Naive thymus-derived CD4-positive, alpha-beta T cell (primary cell): Measurements from ENCODE around the gene CRHBP. TPM values are rescaled to one million over a fixed set of nuclear protein-coding genes. Genes with fewer than 3 reads are reported as not detected.
"Not testable (repeated sequence)": the region's sequence is repeated elsewhere in the genome, so short reads cannot be mapped to it uniquely, and the experiment has no call there.

ENCODE experiments used
- ATAC-seq: fragments of 150-1000 bp; cut with Tn5 transposase; 2 replicates; pipeline ENCODE4 v1.10.0; 2021; ENCODE audit warnings: mild to moderate bottlenecking, moderate library complexity
- CTCF ChIA-PET: fragments of 350-600 bp; sonication (Branson Sonifier 250); formaldehyde crosslinking; loops from one replicate; lab custom pipeline; 2021; ENCODE audit warnings: antibody characterized with exemption; lab: Charles Lee
- POLR2A ChIA-PET: fragments of 350-600 bp; sonication (Branson Sonifier 250); formaldehyde crosslinking; loops from one replicate; lab custom pipeline; 2021; ENCODE audit warnings: antibody characterized with exemption, inconsistent platforms; lab: Charles Lee
- DNase-seq, 9 donors: peaks; one replicate each; pipeline versions ENCODE4 v3.0.0 to v3.0.0-alpha.2; 2020 to 2022; ENCODE audit warnings: mixed read lengths in 1 of 9
- H3K27ac ChIP-seq: one replicate; pipeline ENCODE4 v1.7.0; 2013; ENCODE audit warnings: mild to moderate bottlenecking, low read depth, low read length, moderate library complexity
- H3K27me3 ChIP-seq, 2 donors: one replicate each; pipeline ENCODE4 v1.7.0; 2013; ENCODE audit warnings: low read length in 2 of 2, mild to moderate bottlenecking in 2 of 2, moderate library complexity in 2 of 2; ENCODE audit not compliant: control insufficient read depth in 2 of 2, insufficient read depth in 2 of 2
- H3K36me3 ChIP-seq, 3 experiments: 1 replicate in 2 of 3; 2 replicates in 1 of 3; pipeline ENCODE4 v1.7.0; 2013; ENCODE audit warnings: low read length in 3 of 3, mild to moderate bottlenecking in 3 of 3, moderate library complexity in 1 of 3; ENCODE audit not compliant: insufficient read depth in 3 of 3, control insufficient read depth in 2 of 3
- H3K4me1 ChIP-seq, 2 donors: one replicate each; pipeline ENCODE4 v1.7.0; 2013; ENCODE audit warnings: low read length in 2 of 2, mild to moderate bottlenecking in 2 of 2, moderate library complexity in 1 of 2; ENCODE audit not compliant: control insufficient read depth in 2 of 2, insufficient read depth in 2 of 2
- H3K4me3 ChIP-seq: 2 replicates; pipeline ENCODE4 v1.7.0; 2013; ENCODE audit warnings: mild to moderate bottlenecking, low read length
- H3K9me3 ChIP-seq, 3 experiments: 1 replicate in 2 of 3; 2 replicates in 1 of 3; pipeline ENCODE4 v1.7.0; 2013; ENCODE audit warnings: low read length in 3 of 3; ENCODE audit not compliant: control insufficient read depth in 2 of 3
- H3K27ac Mint-ChIP-seq, 9 donors: one replicate each; pipeline ENCODE4 v1.8.0; 2020 to 2022; ENCODE audit warnings: mixed read lengths in 9 of 9, mild to moderate bottlenecking in 8 of 9, moderate library complexity in 5 of 9, inconsistent platforms in 2 of 9
- H3K27me3 Mint-ChIP-seq, 5 donors: one replicate each; pipeline ENCODE4 v1.8.0; 2021 to 2022; ENCODE audit warnings: mixed read lengths in 5 of 5, mild to moderate bottlenecking in 1 of 5
- H3K36me3 Mint-ChIP-seq, 5 donors: one replicate each; pipeline ENCODE4 v1.8.0; 2020 to 2022; ENCODE audit warnings: mixed read lengths in 5 of 5, mild to moderate bottlenecking in 3 of 5, inconsistent platforms in 1 of 5
- H3K4me1 Mint-ChIP-seq, 7 donors: one replicate each; pipeline ENCODE4 v1.8.0; 2020 to 2022; ENCODE audit warnings: mixed read lengths in 7 of 7, mild to moderate bottlenecking in 3 of 7, inconsistent platforms in 1 of 7
- H3K4me3 Mint-ChIP-seq, 10 donors: one replicate each; pipeline ENCODE4 v1.8.0; 2020 to 2022; ENCODE audit warnings: mild to moderate bottlenecking in 10 of 10, mixed read lengths in 10 of 10, moderate library complexity in 6 of 10, inconsistent platforms in 2 of 10
- H3K9me3 Mint-ChIP-seq, 11 donors: one replicate each; pipeline ENCODE4 v1.8.0; 2020 to 2022; ENCODE audit warnings: mixed read lengths in 11 of 11, mild to moderate bottlenecking in 4 of 11, inconsistent platforms in 1 of 11, moderate library complexity in 1 of 11
- intact Hi-C, 2 donors: fragments of 100-400 bp; cut with micrococcal nuclease; formaldehyde crosslinking; loops; one replicate each; pipeline ENCODE4 v1.15.1; 2023
- polyA plus RNA-seq, 2 donors: library from polyadenylated mRNA; unstranded; fragments of 300-500 nt; fragmentation: Illumina TruSeq; gene quantifications; one replicate each; pipeline ENCODE4 v1.2.3, GENCODE V29; 2021
- total RNA-seq, 6 experiments: library from RNA in 5 of 6; stranded (reverse) in 5 of 6; gene quantifications; 1 replicate in 5 of 6; 2 replicates in 1 of 6; pipeline ENCODE4 v1.2.3 and lab custom pipeline; 2021 to 2026

The CRHBP gene
- total and polyA plus RNA-seq, 7 experiments from 2014 or later = 0.60 to 3.2 TPM; not detected in 5

DNA sequence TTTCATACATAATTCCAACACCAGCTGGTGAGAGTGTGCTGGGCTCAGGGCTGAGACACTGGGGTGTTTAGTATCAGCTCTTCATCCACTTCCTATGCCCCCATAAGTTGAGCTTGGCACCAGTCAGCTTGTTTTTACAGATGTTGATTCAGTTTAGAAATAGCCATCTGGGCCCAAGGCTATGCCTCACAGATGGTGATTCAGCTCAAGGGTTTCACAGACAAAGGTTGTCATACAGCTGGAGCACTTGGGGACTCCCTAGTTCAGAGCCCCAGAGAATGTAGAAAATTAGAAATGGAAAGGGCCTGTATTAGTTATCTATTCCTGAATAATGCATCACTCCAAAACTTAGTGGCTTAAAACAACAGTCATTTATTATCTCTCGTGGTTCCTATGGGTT lies 10.3 kb upstream of the CRHBP start:
- DNase-seq = no peak
- Mint-ChIP-seq H3K4me3 (no peak overlapping the region), H3K9me3 (peaks cover 0 to 5% (median 0%) of the 10 kb centered on the region in 11 donors), H3K27ac (no peak overlapping the region), H3K27me3 (peaks cover 9 to 41% (median 17%) of the 10 kb centered on the region in 5 donors), H3K36me3 (no peaks in the 10 kb centered on the region), H3K4me1 (peaks cover 0 to 3% (median 0%) of the 10 kb centered on the region in 7 donors)
- H3K4me1 ChIP-seq = no peaks in the 10 kb centered on the region
- H3K4me3 ChIP-seq = no peak overlapping the region
- no peaks in the 10 kb centered on the region for H3K27me3 ChIP-seq
- no peak overlapping the region for H3K27ac ChIP-seq
- no peak for ATAC-seq
- ChIA-PET POLR2A (no interaction called here), CTCF (no interaction called here)
- no peaks in the 10 kb centered on the region for H3K36me3 ChIP-seq
- intact Hi-C loops = no loop called here
- H3K9me3 ChIP-seq = no peaks in the 10 kb centered on the region

DNA sequence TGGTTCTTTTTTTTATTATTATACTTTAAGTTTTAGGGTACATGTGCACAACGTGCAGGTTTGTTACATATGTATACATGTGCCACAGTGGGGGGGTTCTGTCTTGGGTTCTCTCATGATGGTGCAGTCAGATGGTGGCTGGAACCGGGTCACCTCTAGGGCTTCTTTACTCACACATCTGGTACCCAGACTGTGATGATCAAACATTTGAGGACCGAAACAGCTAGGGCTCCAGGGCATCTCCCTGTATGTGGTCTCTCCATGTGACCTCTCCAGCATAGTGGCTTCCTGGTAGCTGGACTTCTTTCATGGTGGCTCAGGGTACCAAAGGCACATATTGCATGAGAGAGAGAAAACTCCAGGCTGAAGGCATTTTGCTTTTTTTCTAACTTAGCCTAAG lies 9.8 kb upstream of the CRHBP start:
- peaks cover 0 to 3% (median 0%) of the 10 kb centered on the region in 7 donors for H3K4me1 Mint-ChIP-seq
- CTCF ChIA-PET = no interaction called here
- no peak overlapping the region for H3K4me3 Mint-ChIP-seq

DNA sequence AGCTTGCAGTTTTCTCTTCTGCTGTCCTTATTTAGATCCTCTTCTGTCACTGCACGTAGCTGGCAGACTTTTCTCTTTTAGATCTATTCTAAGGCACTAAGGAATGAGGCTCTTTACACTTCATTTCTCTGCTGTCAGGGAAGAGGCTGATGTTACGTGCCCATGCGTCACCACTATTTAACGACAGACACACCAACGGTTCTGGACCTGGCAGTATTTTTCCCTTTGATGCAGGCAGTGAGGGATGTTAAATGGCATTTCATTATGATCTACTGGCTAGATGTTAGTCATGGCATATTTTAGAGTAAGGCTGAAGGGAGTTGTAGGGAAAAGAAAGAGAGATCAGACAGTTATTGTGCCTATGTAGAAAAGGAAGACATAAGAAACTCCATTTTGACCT lies 8.2 kb upstream of the CRHBP start:
- Histone ChIP-seq H3K27ac (no peak overlapping the region), H3K27me3 (no peaks in the 10 kb centered on the region), H3K4me3 (no peak overlapping the region), H3K9me3 (no peaks in the 10 kb centered on the region), H3K36me3 (no peaks in the 10 kb centered on the region), H3K4me1 (no peaks in the 10 kb centered on the region)
- H3K36me3 Mint-ChIP-seq = no peaks in the 10 kb centered on the region
- POLR2A ChIA-PET = no interaction called here
- DNase-seq (no peak), ATAC-seq (no peak)
- peaks cover 17 to 53% (median 27%) of the 10 kb centered on the region in 5 donors for H3K27me3 Mint-ChIP-seq
- H3K9me3 Mint-ChIP-seq = peaks cover 0 to 5% (median 0%) of the 10 kb centered on the region in 11 donors
- CTCF ChIA-PET = no interaction called here
- H3K27ac Mint-ChIP-seq = no peak overlapping the region
- H3K4me1 Mint-ChIP-seq = peaks cover 0 to 1% (median 0%) of the 10 kb centered on the region in 7 donors
- intact Hi-C loops = no loop called here
- H3K4me3 Mint-ChIP-seq = no peak overlapping the region

More for the DNA sequence above, 9.8 kb upstream of the CRHBP start:
- Mint-ChIP-seq H3K9me3 (peaks cover 0 to 5% (median 0%) of the 10 kb centered on the region in 11 donors), H3K36me3 (no peaks in the 10 kb centered on the region), H3K27me3 (peaks cover 9 to 44% (median 17%) of the 10 kb centered on the region in 5 donors), H3K27ac (no peak overlapping the region)
- POLR2A ChIA-PET = no interaction called here
- no peaks in the 10 kb centered on the region for H3K9me3 ChIP-seq
- no peak for ATAC-seq
- H3K36me3 ChIP-seq = no peaks in the 10 kb centered on the region
- intact Hi-C loops = no loop called here
- H3K27me3 ChIP-seq = no peaks in the 10 kb centered on the region
- H3K4me3 ChIP-seq = no peak overlapping the region
- no peak overlapping the region for H3K27ac ChIP-seq
- H3K4me1 ChIP-seq = no peaks in the 10 kb centered on the region
- no peak for DNase-seq

DNA sequence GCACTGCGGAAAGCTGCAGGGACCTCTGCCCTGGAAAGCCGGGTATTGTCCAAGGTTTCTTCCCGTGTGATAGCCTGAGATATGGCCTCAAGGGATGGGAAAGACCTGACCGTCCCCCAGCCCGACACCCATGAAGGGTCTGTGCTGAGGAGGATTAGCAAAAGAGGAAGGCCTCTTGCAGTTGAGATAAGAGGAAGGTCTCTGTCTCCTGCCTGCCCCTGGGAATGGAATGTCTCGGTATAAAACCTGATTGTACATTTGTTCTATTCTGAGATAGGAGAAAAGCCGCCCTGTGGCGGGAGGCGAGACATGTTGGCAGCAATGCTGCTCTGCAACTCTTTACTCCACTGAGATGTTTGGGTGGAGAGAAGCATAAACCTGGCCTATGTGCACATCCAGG lies 7.6 kb upstream of the CRHBP start:
- H3K9me3 Mint-ChIP-seq, intact Hi-C loops, H3K27me3 ChIP-seq, DNase-seq, H3K4me1 Mint-ChIP-seq, H3K9me3 ChIP-seq, H3K36me3 Mint-ChIP-seq, CTCF ChIA-PET, H3K36me3 ChIP-seq, H3K27ac Mint-ChIP-seq, H3K4me3 Mint-ChIP-seq, H3K4me3 ChIP-seq, POLR2A ChIA-PET, H3K27ac ChIP-seq, H3K4me1 ChIP-seq, ATAC-seq: not testable (repeated sequence)
- H3K27me3 Mint-ChIP-seq = peaks cover 17 to 57% (median 30%) of the 10 kb centered on the region in 5 donors

DNA sequence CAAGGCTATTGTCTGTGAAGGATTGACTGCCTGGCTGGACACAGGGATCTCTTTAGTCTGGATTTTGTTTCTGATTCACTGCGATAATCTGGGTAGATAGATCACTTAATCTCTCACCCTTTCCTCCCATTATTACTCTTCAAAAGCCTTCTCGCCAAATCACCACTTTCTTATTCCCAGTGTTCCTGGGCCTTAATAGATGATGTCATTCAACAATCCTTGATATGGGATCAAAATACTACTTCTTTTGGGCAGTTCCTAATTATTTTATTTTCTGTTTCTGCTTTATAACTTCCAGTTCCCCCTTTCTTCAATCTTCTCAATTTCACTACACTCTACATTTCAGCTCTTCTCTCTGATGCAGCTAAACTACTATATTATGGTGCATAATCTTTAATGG lies 6.8 kb upstream of the CRHBP start:
- intact Hi-C loops = no loop called here
- H3K27ac Mint-ChIP-seq = no peak overlapping the region
- ChIA-PET POLR2A (no interaction called here), CTCF (no interaction called here)
- no peaks in the 10 kb centered on the region for H3K36me3 Mint-ChIP-seq
- H3K27me3 Mint-ChIP-seq = peaks cover 18 to 61% (median 30%) of the 10 kb centered on the region in 5 donors
- ATAC-seq (no peak), DNase-seq (no peak)
- Histone ChIP-seq H3K27me3 (no peaks in the 10 kb centered on the region), H3K4me1 (no peaks in the 10 kb centered on the region), H3K4me3 (no peak overlapping the region), H3K9me3 (no peaks in the 10 kb centered on the region), H3K36me3 (no peaks in the 10 kb centered on the region), H3K27ac (no peak overlapping the region)
- H3K4me1 Mint-ChIP-seq = peaks cover 0 to 1% (median 0%) of the 10 kb centered on the region in 7 donors
- no peak overlapping the region for H3K4me3 Mint-ChIP-seq
- H3K9me3 Mint-ChIP-seq = peaks cover 0 to 4% (median 0%) of the 10 kb centered on the region in 11 donors

DNA sequence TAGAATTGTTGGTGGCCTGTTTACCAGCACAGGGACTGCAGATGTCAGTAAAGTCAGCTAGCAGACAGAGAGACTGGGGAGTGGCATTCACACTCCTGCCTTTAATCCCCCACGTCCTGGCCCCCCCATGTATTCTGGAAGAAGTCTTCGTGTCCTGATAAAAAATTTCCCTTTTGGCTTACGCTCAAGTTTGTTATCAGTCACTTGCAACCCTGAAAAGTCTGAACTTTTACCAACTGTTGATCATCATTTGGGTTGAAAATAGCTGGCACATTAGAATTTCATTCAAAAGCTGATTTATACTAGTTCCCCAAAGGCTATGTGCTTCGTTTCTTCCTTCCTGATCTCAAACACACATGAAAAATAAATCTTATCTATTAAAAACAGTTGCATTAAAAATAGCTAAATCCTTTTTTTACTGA lies 5.8 kb upstream of the CRHBP start:
- Histone ChIP-seq H3K4me1 (no peaks in the 10 kb centered on the region), H3K27me3 (no peaks in the 10 kb centered on the region), H3K4me3 (no peak overlapping the region), H3K27ac (no peak overlapping the region), H3K36me3 (no peaks in the 10 kb centered on the region), H3K9me3 (no peaks in the 10 kb centered on the region)
- H3K9me3 Mint-ChIP-seq = peaks cover 0 to 3% (median 0%) of the 10 kb centered on the region in 11 donors
- ChIA-PET CTCF (no interaction called here), POLR2A (no interaction called here)
- intact Hi-C loops = no loop called here
- H3K4me3 Mint-ChIP-seq = no peak overlapping the region
- no peak overlapping the region for H3K27ac Mint-ChIP-seq
- peaks cover 0 to 1% (median 0%) of the 10 kb centered on the region in 7 donors for H3K4me1 Mint-ChIP-seq
- H3K27me3 Mint-ChIP-seq = peaks cover 24 to 69% (median 30%) of the 10 kb centered on the region in 5 donors
- ATAC-seq (no peak), DNase-seq (no peak)
- no peaks in the 10 kb centered on the region for H3K36me3 Mint-ChIP-seq

DNA sequence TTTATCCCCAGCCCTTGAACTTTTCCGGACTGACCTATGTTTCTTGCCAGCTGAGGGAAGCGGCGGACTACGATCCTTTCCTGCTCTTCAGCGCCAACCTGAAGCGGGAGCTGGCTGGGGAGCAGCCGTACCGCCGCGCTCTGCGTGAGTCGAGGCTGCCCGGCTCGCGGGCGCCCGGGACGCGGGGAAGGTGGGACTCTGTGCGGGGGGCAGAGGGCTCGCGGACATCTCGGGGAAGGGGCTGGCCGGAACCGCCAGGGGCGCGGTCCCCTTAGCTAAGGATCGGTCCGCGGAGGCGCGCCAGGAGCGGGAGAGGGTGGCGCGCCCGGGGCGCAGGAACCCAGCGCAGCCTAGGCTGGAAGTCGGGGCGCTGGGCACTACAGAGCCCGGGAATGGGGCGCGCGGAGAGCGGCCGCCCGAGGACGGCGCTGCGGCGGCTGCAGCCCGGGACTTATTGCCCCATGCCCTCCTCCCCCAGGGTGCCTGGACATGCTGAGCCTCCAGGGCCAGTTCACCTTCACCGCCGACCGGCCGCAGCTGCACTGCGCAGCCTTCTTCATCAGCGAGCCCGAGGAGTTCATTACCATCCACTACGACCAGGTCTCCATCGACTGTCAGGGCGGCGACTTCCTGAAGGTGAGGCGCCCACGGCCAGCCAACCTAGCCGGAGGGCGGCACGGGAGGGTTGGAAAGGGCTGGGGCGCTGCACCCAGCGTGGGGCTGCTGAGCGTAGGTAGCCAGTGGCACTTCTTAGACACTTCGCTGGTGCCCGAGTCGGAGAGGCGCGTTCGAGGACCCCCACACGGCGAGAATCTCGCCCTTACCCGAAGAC lies 922 bp downstream of the CRHBP start:
- intact Hi-C loops = no loop called here
- DNase-seq = no peak
- H3K36me3 Mint-ChIP-seq = no peaks in the 10 kb centered on the region
- ATAC-seq = no peak
- ChIA-PET POLR2A (no interaction called here), CTCF (no interaction called here)
- peaks cover 0 to 12% (median 5%) of the 10 kb centered on the region in 7 donors for H3K4me1 Mint-ChIP-seq
- H3K27me3 ChIP-seq = no peaks in the 10 kb centered on the region
- H3K4me1 ChIP-seq = no peaks in the 10 kb centered on the region
- H3K4me3 ChIP-seq = no peak overlapping the region
- peaks cover 36 to 64% (median 42%) of the 10 kb centered on the region in 5 donors for H3K27me3 Mint-ChIP-seq
- H3K4me3 Mint-ChIP-seq = peak overlapping the region in 4 of 10 donors; percentile 29 to 68 (median 34)
- no peaks in the 10 kb centered on the region for H3K9me3 ChIP-seq
- no peaks in the 10 kb centered on the region for H3K9me3 Mint-ChIP-seq
- no peak overlapping the region for H3K27ac Mint-ChIP-seq
- H3K36me3 ChIP-seq = no peaks in the 10 kb centered on the region
- H3K27ac ChIP-seq = no peak overlapping the region
